ENCODE measurements around the gene LSS. TPM values are rescaled to one million over a fixed set of nuclear protein-coding genes. Genes with fewer than 3 reads are reported as not detected.

The LSS gene
- total RNA-seq, 2 donors from 2014 or later: 38.9 to 68.9 TPM

- Histone ChIP-seq H3K4me3 (no peak overlapping the region), H3K27me3 (no peaks in the 10 kb centered on the region), H3K9me3 (no peaks in the 10 kb centered on the region), H3K27ac (no peak overlapping the region), H3K4me1 (peaks cover 14% of the 10 kb centered on the region), H3K36me3 (replicated peaks in 1 of 2; ENCODE audit: insufficient read depth in 1 of 2, low read depth in 2 of 2) (no peaks in the 10 kb centered on the region)
- peak in 3 of 4 donors; percentile 5 to 12 (median 10) for DNase-seq
- TF ChIP-seq CTCF (IDR thresholded peaks at IDR 0.05) (no peak), POLR2A (IDR thresholded peaks at IDR 0.05) (no peak)
- no peak for ATAC-seq
- 87 to 88% methylated on average over 22 to 38 of the region's 39 CpGs for WGBS, 2 donors
- intact Hi-C loops (cut with DNase I): no loop called here
Measured at GRCh38 chr21:46154155-46154954, 74.2 kb downstream of the LSS start.

GRCh38 chr21:46153247-46154154 is 75.1 kb downstream of the LSS start:
- ATAC-seq (peak; percentile 74), DNase-seq (peak; percentile 50 to 73 (median 61))
- no peak overlapping the region for H3K27ac ChIP-seq
- H3K27me3 ChIP-seq: no peaks in the 10 kb centered on the region
- TF ChIP-seq CTCF (IDR thresholded peaks at IDR 0.05) (peak; percentile 41 to 67 (median 56)), POLR2A (IDR thresholded peaks at IDR 0.05) (no peak)
- H3K9me3 ChIP-seq: no peaks in the 10 kb centered on the region
- no peak overlapping the region for H3K4me3 ChIP-seq
- WGBS, 2 donors: 30% methylated on average over 8 to 30 of the region's 33 CpGs
- peaks cover 14% of the 10 kb centered on the region for H3K4me1 ChIP-seq
- H3K36me3 ChIP-seq (replicated peaks in 1 of 2; ENCODE audit: insufficient read depth in 1 of 2, low read depth in 2 of 2): no peaks in the 10 kb centered on the region
- intact Hi-C loops (cut with DNase I): no loop called here

- intact Hi-C loops (cut with DNase I): no loop called here
- Histone ChIP-seq H3K4me1 (peaks cover 14% of the 10 kb centered on the region), H3K27ac (no peak overlapping the region), H3K27me3 (no peaks in the 10 kb centered on the region), H3K4me3 (no peak overlapping the region), H3K9me3 (no peaks in the 10 kb centered on the region), H3K36me3 (replicated peaks in 1 of 2; ENCODE audit: insufficient read depth in 1 of 2, low read depth in 2 of 2) (no peaks in the 10 kb centered on the region)
- WGBS, 2 donors: 13 to 25% methylated on average over 10 to 16 of the region's 18 CpGs
- TF ChIP-seq CTCF (IDR thresholded peaks at IDR 0.05): no peak
- no peak for TF ChIP-seq POLR2A (IDR thresholded peaks at IDR 0.05)
- peak; percentile 47 for ATAC-seq
- peak in 1 of 4 donors; percentile 1 for DNase-seq
Measured at GRCh38 chr21:46152927-46153246, 75.7 kb downstream of the LSS start.

- DNase-seq: peak; percentile 1 to 8 (median 6)
- no peak overlapping the region for H3K27ac ChIP-seq
- peaks cover 14% of the 10 kb centered on the region for H3K4me1 ChIP-seq
- H3K9me3 ChIP-seq: no peaks in the 10 kb centered on the region
- H3K36me3 ChIP-seq (replicated peaks in 1 of 2; ENCODE audit: insufficient read depth in 1 of 2, low read depth in 2 of 2): no peaks in the 10 kb centered on the region
- no peak for TF ChIP-seq POLR2A (IDR thresholded peaks at IDR 0.05)
- TF ChIP-seq CTCF (IDR thresholded peaks at IDR 0.05): no peak
- WGBS, 2 donors: 83 to 85% methylated on average over 30 to 45 of the region's 45 CpGs
- no peak for ATAC-seq
- H3K4me3 ChIP-seq: no peak overlapping the region
- intact Hi-C loops (cut with DNase I): no loop called here
- H3K27me3 ChIP-seq: no peaks in the 10 kb centered on the region
Measured at GRCh38 chr21:46151989-46152926, 76.3 kb downstream of the LSS start.
